CD4-positive, alpha-beta T cell (primary cell): Measurements from ENCODE around the gene DPP8. TPM values are rescaled to one million over a fixed set of nuclear protein-coding genes. Genes with fewer than 3 reads are reported as not detected.

Experiments used
- ATAC-seq: fragments of 200-7000 bp; cut with Tn5 transposase; one replicate; pipeline ENCODE4 v1.10.0; 2022; ENCODE audit warnings: mild to moderate bottlenecking; ENCODE audit not compliant: poor library complexity
- CTCF ChIA-PET: fragments of 350-600 bp; sonication (Branson Sonifier 250); formaldehyde crosslinking; loops from one replicate; lab custom pipeline; 2021; ENCODE audit warnings: antibody characterized with exemption, inconsistent platforms; lab: Charles Lee
- POLR2A ChIA-PET: fragments of 350-600 bp; sonication (Branson Sonifier 250); formaldehyde crosslinking; loops from one replicate; lab custom pipeline; 2021; ENCODE audit warnings: antibody characterized with exemption, inconsistent platforms; lab: Charles Lee
- DNase-seq, 14 experiments: peaks; one replicate each; pipeline ENCODE4 v3.0.0-alpha.2; 2013 to 2020; ENCODE audit warnings: mixed read lengths in 2 of 14
- H3K27ac ChIP-seq, 2 donors: one replicate each; pipeline versions ENCODE4 v1.5.1 to v1.7.0; 2013; ENCODE audit warnings: low read length in 2 of 2, low read depth in 1 of 2, mild to moderate bottlenecking in 1 of 2
- H3K27me3 ChIP-seq, 2 experiments: 1 replicate in 1 of 2; 2 replicates in 1 of 2; pipeline versions ENCODE4 v1.6.1 to v1.7.0; 2013; ENCODE audit warnings: low read length in 2 of 2, control low read depth in 1 of 2, mild to moderate bottlenecking in 1 of 2, moderate library complexity in 1 of 2; ENCODE audit not compliant: insufficient read depth in 2 of 2, control insufficient read depth in 1 of 2
- H3K36me3 ChIP-seq: one replicate; pipeline ENCODE4 v1.6.1; 2013; ENCODE audit warnings: low read length, control low read depth; ENCODE audit not compliant: insufficient read depth
- H3K4me1 ChIP-seq: one replicate; pipeline ENCODE4 v1.6.1; 2013; ENCODE audit warnings: low read length, control low read depth; ENCODE audit not compliant: insufficient read depth
- H3K4me3 ChIP-seq: one replicate; pipeline ENCODE4 v1.5.1; 2013; ENCODE audit warnings: mild to moderate bottlenecking, low read length, moderate library complexity
- H3K9me3 ChIP-seq, 2 experiments: 1 replicate in 1 of 2; 2 replicates in 1 of 2; pipeline versions ENCODE4 v1.6.1 to v1.7.0; 2013; ENCODE audit warnings: low read length in 2 of 2, mild to moderate bottlenecking in 2 of 2, control low read depth in 1 of 2, moderate library complexity in 1 of 2; ENCODE audit not compliant: control insufficient read depth in 1 of 2, insufficient read depth in 1 of 2
- H3K27ac Mint-ChIP-seq: one replicate; pipeline ENCODE4 v1.8.0; 2020; ENCODE audit warnings: mixed read lengths
- H3K27me3 Mint-ChIP-seq: one replicate; pipeline ENCODE4 v1.8.0; 2021; ENCODE audit warnings: mixed read lengths
- H3K36me3 Mint-ChIP-seq: one replicate; pipeline ENCODE4 v1.8.0; 2021; ENCODE audit warnings: low read depth, mixed read lengths
- H3K4me1 Mint-ChIP-seq: one replicate; pipeline ENCODE4 v1.8.0; 2021; ENCODE audit warnings: low read depth, mixed read lengths
- H3K4me3 Mint-ChIP-seq: one replicate; pipeline ENCODE4 v1.8.0; 2020; ENCODE audit warnings: mild to moderate bottlenecking, mixed read lengths
- H3K9me3 Mint-ChIP-seq: one replicate; pipeline ENCODE4 v1.8.0; 2020; ENCODE audit warnings: mixed read lengths
- intact Hi-C, 2 experiments: fragments of 100-400 bp; cut with DNase I in 1 of 2; cut with micrococcal nuclease in 1 of 2; formaldehyde crosslinking; loops; one replicate each; pipeline versions ENCODE4 v1.15.1 to v1.9.0; 2023 to 2025; cut with DNase I, micrococcal nuclease
- total RNA-seq, 174 experiments: library from RNA in 2 of 174; stranded (reverse) in 2 of 174; gene quantifications; one replicate each; pipeline ENCODE4 v1.2.3 and lab custom pipeline; 2021 to 2026
- TF ChIP-seq, protein P1 (sequence below): fragments of 200-600 bp; IDR thresholded peaks from one replicate; pipeline ENCODE4 v1.8.0; 2022; ENCODE audit warnings: antibody characterized with exemption, mild to moderate bottlenecking

Gene DPP8
- total RNA-seq, 2 experiments from 2014 or later = 41.2 to 45.4 TPM

DNA sequence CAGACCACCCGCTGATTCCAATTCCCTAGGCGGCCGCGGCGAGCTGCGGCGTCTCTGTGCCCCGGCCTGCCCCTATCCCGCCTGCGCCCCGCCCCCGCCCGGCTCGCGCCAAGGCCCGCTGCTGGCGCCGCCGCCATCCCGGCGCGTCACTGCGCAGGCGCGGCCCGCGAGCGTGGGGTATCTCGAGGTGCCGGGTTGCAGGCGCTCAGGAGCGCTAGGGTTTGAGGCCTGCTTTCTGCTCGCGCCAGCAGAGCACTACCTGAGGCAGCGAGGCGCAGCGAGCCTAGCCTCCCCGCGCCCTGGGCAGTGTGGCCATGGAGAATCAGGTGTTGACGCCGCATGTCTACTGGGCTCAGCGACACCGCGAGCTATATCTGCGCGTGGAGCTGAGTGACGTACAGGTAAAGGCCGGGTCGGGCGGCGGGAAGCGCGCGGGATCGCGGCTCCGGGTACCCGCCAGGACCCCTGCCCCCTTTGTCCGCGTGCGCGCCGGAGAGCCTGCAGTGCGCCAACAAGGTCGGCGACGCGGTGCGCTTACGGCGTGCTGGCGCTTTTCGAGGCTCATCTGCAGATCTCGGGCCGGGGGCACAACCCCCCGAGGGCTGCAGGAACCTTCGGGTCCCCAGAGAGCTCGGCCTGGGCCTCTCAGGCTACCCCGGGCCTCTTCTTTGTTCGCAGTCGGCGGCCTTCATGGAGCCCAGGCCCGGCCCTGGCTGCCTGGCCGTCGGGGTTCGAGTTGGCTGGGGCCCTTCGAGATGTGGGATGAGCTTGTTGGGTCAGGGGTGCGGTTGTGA, 13.0 kb upstream of the DPP8 start, which contains the start of gene HACD3:
Gene HACD3, plus strand, starts transcription at position 146 of the 794 bp plus-strand sequence. Its CDS starts 169 bp downstream, at position 315.
- H3K27ac Mint-ChIP-seq = peak within 1 kb of the TSS; percentile 49
- peaks cover 35% of the 10 kb centered on the region for H3K4me1 Mint-ChIP-seq
- peak within 1 kb of the TSS; percentile 87 for H3K4me3 Mint-ChIP-seq
- Histone ChIP-seq H3K27me3 (no peaks in the 10 kb centered on the region), H3K4me3 (peak within 1 kb of the TSS; percentile 88), H3K9me3 (no peaks in the 10 kb centered on the region), H3K4me1 (peaks cover 18% of the 10 kb centered on the region), H3K36me3 (no peaks in the 10 kb centered on the region), H3K27ac (peak within 1 kb of the TSS; percentile 50 to 74)
- ChIA-PET CTCF (interaction anchor here (1.0 to 1.6 kb wide), 3 partner anchors 10 to 968 kb away, joined by 3 to 5 read pairs (median 4); no protein-coding TSS in a partner anchor), POLR2A (interaction anchor here (0.8 to 3.1 kb wide), 11 partner anchors 9 to 339 kb away, joined by 3 to 21 read pairs (median 5); partner anchors contain the start of genes DPP8, INTS14, RAB11A and RNU5B-1)
- TF ChIP-seq, protein P1, sequence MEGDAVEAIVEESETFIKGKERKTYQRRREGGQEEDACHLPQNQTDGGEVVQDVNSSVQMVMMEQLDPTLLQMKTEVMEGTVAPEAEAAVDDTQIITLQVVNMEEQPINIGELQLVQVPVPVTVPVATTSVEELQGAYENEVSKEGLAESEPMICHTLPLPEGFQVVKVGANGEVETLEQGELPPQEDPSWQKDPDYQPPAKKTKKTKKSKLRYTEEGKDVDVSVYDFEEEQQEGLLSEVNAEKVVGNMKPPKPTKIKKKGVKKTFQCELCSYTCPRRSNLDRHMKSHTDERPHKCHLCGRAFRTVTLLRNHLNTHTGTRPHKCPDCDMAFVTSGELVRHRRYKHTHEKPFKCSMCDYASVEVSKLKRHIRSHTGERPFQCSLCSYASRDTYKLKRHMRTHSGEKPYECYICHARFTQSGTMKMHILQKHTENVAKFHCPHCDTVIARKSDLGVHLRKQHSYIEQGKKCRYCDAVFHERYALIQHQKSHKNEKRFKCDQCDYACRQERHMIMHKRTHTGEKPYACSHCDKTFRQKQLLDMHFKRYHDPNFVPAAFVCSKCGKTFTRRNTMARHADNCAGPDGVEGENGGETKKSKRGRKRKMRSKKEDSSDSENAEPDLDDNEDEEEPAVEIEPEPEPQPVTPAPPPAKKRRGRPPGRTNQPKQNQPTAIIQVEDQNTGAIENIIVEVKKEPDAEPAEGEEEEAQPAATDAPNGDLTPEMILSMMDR = no peak
- H3K27me3 Mint-ChIP-seq = no peaks in the 10 kb centered on the region
- peaks cover 8% of the 10 kb centered on the region for H3K36me3 Mint-ChIP-seq
- intact Hi-C loops = loop anchor here (1.0 kb wide), 1 partner anchor 13 kb away; the partner anchor contains the start of gene DPP8 (in 2 of the 2)
- ATAC-seq = peak; percentile 95
- H3K9me3 Mint-ChIP-seq = no peaks in the 10 kb centered on the region
- peak; percentile 78 to 94 (median 88) for DNase-seq

DNA sequence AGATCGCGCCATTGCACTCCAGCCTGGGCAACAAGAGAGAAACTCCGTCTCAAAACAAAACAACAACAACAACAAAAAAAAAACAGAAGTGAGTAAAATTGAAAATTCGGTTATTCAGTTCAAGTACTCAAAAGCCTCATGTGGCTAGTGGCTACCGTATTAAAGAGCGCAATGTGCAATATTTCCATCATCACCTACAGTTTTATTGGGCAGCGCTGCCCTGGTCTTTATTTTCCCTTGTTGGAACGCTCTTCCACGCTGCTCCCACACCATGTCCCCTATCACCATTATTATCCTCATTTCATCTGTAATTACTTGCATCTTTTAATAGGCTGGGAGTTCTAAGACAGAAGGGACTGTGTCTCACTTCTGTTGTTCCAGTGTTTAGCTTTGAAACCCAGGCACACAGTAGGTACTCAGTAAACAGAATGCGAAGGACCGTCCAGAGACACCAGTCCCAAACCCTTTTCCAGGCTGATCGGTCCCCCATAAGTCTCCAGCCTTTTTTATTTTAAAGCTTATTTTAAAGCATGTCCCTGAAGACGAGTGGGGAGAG, 12.4 kb upstream of the DPP8 start:
- H3K27me3 ChIP-seq = no peaks in the 10 kb centered on the region
- H3K4me1 ChIP-seq = peaks cover 18% of the 10 kb centered on the region
- Mint-ChIP-seq H3K36me3 (peaks cover 8% of the 10 kb centered on the region), H3K4me3 (peak overlapping the region; percentile 87), H3K27me3 (no peaks in the 10 kb centered on the region), H3K27ac (peak overlapping the region; percentile 49), H3K4me1 (peaks cover 30% of the 10 kb centered on the region), H3K9me3 (no peaks in the 10 kb centered on the region)
- no peaks in the 10 kb centered on the region for H3K9me3 ChIP-seq
- no peak for ATAC-seq
- H3K27ac ChIP-seq = peak overlapping the region in 1 of 2 donors; percentile 8
- ChIA-PET POLR2A (interaction anchor here (1.0 to 3.1 kb wide), 9 partner anchors 10 to 339 kb away, joined by 3 to 21 read pairs (median 5); partner anchors contain the start of genes DPP8, INTS14, RAB11A and RNU5B-1), CTCF (interaction anchor here (1.0 to 1.6 kb wide), 3 partner anchors 11 to 969 kb away, joined by 3 to 5 read pairs (median 5); no protein-coding TSS in a partner anchor)
- TF ChIP-seq, protein P1 = no peak
- peak overlapping the region; percentile 88 for H3K4me3 ChIP-seq
- no peak for DNase-seq
- intact Hi-C loops = loop anchor here (1.0 kb wide), 1 partner anchor 13 kb away; the partner anchor contains the start of gene DPP8 (in 2 of the 2)
- H3K36me3 ChIP-seq = no peaks in the 10 kb centered on the region

DNA sequence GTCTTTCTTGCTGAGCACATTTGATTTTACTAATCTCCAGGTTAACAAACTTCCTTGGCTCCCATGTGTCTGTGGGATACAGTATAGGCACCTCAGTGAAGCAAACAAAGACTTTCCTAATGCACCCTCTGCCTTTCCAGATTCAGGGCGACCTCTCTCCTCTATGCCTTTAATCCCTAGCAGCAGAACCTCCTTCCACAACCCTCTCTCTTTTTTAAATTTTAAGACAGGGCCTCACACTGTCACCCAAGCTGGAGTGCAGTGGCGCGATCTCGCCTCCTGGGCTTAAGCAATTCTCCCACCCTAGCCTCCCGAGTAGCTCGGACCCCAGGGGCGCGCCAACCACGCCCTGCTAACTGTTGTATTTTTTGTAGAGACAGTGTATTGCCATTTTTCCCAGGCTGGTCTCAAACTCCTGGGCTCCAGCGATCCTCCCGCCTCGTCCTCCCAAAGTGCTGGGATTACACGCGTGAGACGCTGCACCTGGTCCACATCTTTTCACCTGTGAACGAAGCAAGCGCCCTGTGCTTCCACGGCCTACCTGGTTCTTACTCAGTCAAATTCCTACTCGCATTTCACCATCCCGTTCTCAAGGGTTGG, 11.1 kb upstream of the DPP8 start:
- peaks cover 20% of the 10 kb centered on the region for H3K4me1 Mint-ChIP-seq
- Histone ChIP-seq H3K4me1 (peaks cover 18% of the 10 kb centered on the region), H3K27me3 (no peaks in the 10 kb centered on the region), H3K27ac (no peak overlapping the region), H3K9me3 (no peaks in the 10 kb centered on the region), H3K4me3 (no peak overlapping the region), H3K36me3 (no peaks in the 10 kb centered on the region)
- no peak overlapping the region for H3K27ac Mint-ChIP-seq
- no peaks in the 10 kb centered on the region for H3K9me3 Mint-ChIP-seq
- TF ChIP-seq, protein P1 = no peak
- POLR2A ChIA-PET = interaction anchor here (3.1 kb wide), 1 partner anchor 11 kb away, joined by 21 read pairs; the partner anchor contains the start of gene DPP8
- H3K4me3 Mint-ChIP-seq = peak overlapping the region; percentile 8
- intact Hi-C loops = no loop called here
- H3K36me3 Mint-ChIP-seq = peaks cover 8% of the 10 kb centered on the region
- ATAC-seq = no peak
- CTCF ChIA-PET = interaction anchor here (0.6 to 1.0 kb wide), 3 partner anchors 10 to 35 kb away, joined by 3 to 5 read pairs (median 3); no protein-coding TSS in a partner anchor
- DNase-seq = no peak
- no peaks in the 10 kb centered on the region for H3K27me3 Mint-ChIP-seq
